GM18505 (cell line): Measurements from ENCODE around the gene ADAMTSL4.

Experiments used
- ATAC-seq: cut with Tn5 transposase; IDR thresholded peaks from one replicate; pipeline ENCODE4 v1.9.1; 2021; ENCODE audit not compliant: unreplicated experiment
- POLR2A ChIP-seq: IDR thresholded peaks from 4 replicates; pipeline ENCODE4 v1.6.1; 2011; ENCODE audit warnings: borderline replicate concordance; ENCODE audit not compliant: insufficient read depth, insufficient read length; ENCODE audit errors: extremely low read depth

ADAMTSL4 gene

DNA sequence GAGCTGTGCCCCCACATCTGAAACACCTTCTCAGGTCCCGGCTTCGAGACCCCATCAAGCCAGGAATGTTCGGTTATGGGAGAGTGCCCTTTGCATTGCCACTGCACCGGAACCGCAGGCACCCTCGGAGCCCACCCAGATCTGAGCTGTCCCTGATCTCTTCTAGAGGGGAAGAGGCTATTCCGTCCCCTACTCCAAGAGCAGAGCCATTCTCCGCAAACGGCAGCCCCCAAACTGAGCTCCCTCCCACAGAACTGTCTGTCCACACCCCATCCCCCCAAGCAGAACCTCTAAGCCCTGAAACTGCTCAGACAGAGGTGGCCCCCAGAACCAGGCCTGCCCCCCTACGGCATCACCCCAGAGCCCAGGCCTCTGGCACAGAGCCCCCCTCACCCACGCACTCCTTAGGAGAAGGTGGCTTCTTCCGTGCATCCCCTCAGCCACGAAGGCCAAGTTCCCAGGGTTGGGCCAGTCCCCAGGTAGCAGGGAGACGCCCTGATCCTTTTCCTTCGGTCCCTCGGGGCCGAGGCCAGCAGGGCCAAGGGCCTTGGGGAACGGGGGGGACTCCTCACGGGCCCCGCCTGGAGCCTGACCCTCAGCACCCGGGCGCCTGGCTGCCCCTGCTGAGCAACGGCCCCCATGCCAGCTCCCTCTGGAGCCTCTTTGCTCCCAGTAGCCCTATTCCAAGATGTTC, 4.3 kb downstream of the ADAMTSL4 start:
- TF ChIP-seq POLR2A: no peak
- ATAC-seq: no peak

DNA sequence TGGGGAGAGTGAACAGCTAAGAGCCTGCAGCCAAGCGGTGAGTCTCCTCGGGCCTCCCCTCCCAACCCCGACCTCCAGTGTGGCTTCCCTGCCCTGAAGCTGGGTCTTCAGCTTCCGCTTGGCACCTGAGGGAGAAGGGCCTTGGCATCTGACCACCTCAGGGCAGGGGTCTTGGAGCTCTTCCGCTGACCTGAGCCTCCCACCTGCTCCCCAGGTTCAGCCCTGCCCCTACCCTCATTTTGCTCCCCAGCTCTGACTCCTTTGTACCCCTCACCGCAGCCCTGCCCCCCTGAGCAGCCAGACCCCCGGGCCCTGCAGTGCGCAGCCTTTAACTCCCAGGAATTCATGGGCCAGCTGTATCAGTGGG, 4.9 kb downstream of the ADAMTSL4 start:
- no peak for ATAC-seq
- TF ChIP-seq POLR2A: no peak

DNA sequence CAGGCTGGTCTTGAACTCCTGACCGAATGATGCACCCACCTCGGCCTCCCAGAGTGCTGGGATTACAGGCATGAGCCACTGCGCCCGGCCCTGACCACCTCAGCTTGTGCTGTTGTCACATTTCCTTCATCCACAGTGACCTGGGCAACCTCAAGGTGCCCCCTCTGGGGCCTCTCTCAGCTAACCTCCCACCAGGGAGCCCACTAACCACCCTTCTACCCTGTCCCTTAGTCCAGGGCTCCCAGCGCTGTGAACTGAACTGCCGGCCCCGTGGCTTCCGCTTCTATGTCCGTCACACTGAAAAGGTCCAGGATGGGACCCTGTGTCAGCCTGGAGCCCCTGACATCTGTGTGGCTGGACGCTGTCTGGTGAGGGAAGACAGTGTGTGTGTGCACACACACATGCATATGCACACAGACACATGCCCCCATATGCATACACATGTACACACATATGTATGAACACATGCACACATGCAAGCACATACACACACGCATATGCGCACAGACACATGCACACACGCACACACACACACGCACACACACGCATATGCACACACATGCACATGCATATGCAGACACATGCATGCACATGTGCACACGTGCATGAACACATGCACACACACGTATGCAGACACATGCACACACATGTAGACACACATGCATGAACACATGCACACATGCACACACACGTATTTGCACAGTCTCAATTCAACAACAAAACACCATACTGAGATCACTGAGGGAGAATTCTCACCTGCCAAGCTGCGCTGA, 6.2 kb downstream of the ADAMTSL4 start:
- no peak for TF ChIP-seq POLR2A
- ATAC-seq: no peak

DNA sequence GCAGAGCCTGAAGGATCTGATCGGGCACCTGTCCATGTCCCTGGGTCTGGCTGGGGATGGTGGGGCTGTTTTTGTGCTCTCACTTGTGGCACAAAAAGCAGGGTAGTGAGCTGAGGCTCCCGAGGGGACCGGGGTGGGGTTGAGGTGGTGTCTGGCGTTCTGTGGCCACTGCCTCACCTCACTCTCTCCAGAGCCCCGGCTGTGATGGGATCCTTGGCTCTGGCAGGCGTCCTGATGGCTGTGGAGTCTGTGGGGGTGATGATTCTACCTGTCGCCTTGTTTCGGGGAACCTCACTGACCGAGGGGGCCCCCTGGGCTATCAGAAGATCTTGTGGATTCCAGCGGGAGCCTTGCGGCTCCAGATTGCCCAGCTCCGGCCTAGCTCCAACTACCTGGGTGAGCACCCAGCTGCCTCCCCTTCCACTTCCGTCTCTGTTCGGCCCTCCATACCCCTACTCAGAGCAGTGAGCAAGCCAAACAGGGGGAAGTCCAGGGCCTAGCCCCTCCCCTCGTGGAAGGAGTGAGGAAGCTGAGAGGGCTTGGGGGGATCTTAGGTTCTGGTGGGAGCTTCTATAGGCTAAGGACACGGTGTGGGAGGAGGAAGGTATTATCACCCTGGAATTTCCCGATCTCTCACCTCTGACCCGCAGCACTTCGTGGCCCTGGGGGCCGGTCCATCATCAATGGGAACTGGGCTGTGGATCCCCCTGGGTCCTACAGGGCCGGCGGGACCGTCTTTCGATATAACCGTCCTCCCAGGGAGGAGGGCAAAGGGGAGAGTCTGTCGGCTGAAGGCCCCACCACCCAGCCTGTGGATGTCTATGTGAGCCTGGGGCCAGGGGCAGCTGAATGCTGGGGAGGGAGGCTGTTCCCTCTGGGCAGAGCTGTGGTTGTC, 7.0 kb downstream of the ADAMTSL4 start:
- TF ChIP-seq POLR2A: no peak
- ATAC-seq: no peak

DNA sequence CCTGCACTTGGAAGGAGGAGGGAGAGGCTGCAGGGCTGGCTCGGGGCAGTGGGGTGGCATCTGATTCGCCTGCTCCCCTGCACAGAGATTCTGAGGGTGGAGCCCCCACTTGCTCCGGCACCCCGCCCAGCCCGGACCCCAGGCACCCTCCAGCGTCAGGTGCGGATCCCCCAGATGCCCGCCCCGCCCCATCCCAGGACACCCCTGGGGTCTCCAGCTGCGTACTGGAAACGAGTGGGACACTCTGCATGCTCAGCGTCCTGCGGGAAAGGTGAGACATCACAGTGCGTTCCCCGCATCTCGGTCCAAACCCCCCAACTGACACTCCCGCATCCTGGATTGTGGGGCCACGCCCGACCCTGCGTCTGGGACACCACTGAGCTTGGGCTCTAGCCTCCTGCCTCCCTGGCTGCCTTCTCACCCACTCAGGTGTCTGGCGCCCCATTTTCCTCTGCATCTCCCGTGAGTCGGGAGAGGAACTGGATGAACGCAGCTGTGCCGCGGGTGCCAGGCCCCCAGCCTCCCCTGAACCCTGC, 7.9 kb downstream of the ADAMTSL4 start:
- ATAC-seq: no peak
- no peak for TF ChIP-seq POLR2A

DNA sequence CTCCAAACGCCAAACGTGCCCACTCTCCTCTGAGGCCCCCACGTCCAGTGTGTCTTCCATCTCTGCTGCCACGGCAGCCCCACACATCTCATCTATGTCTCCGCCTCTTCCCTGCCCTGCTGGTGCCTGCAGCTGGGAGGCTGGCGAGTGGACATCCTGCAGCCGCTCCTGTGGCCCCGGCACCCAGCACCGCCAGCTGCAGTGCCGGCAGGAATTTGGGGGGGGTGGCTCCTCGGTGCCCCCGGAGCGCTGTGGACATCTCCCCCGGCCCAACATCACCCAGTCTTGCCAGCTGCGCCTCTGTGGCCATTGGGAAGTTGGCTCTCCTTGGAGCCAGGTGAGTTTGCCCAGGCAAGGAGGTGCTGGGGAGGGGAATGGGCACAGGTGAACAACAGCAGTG, 8.6 kb downstream of the ADAMTSL4 start:
- TF ChIP-seq POLR2A: no peak
- no peak for ATAC-seq

DNA sequence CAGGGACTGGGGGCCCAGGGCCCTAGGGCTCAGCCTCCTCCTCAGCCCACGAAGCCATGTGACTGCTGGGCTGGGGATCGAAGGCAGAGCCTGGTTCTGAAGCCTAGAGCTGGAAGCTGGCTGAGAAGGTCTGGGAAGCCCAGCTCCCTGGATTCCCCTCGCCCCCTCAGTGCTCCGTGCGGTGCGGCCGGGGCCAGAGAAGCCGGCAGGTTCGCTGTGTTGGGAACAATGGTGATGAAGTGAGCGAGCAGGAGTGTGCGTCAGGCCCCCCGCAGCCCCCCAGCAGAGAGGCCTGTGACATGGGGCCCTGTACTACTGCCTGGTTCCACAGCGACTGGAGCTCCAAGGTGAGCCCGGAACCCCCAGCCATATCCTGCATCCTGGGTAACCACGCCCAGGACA, 9.1 kb downstream of the ADAMTSL4 start:
- no peak for TF ChIP-seq POLR2A
- no peak for ATAC-seq

DNA sequence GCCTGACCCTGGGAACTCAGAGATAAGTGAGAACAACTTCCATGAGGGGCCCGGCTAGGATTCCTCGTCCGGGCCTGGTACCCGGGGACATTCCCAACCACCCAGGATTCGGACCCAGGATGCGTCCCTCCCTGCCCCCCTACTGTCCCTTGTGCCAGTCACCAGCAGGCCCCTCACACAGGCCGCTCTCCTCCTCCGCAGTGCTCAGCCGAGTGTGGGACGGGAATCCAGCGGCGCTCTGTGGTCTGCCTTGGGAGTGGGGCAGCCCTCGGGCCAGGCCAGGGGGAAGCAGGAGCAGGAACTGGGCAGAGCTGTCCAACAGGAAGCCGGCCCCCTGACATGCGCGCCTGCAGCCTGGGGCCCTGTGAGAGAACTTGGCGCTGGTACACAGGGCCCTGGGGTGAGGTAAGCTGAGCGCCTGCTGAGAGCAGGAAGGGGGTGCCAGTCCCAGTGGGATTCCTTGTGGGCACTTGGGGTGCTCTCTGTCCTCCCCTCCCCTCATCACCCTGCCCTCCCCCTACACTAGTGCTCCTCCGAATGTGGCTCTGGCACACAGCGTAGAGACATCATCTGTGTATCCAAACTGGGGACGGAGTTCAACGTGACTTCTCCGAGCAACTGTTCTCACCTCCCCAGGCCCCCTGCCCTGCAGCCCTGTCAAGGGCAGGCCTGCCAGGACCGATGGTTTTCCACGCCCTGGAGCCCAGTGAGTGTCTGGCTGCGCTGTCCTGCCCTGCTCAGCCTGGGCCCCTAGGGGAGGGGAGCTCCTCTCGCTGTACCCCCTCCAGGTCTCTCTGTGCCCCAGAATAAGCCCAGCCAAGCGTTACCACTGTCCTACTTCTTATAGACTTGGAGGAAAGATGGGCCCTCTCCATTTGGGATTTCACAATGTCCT, 9.8 kb downstream of the ADAMTSL4 start:
- TF ChIP-seq POLR2A: no peak
- ATAC-seq: no peak

DNA sequence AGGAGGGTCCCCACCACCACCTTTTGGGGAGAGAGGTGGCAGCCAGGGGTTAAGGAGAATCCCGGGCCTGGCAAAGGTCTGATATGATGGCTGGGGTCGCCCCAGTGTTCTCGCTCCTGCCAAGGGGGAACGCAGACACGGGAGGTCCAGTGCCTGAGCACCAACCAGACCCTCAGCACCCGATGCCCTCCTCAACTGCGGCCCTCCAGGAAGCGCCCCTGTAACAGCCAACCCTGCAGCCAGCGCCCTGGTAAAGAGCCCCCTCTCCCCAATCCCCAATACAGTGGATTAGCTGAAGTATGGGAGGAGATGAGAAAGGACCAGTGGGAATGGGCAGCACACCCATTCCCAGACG, 10.4 kb downstream of the ADAMTSL4 start:
- ATAC-seq: no peak
- TF ChIP-seq POLR2A: no peak

DNA sequence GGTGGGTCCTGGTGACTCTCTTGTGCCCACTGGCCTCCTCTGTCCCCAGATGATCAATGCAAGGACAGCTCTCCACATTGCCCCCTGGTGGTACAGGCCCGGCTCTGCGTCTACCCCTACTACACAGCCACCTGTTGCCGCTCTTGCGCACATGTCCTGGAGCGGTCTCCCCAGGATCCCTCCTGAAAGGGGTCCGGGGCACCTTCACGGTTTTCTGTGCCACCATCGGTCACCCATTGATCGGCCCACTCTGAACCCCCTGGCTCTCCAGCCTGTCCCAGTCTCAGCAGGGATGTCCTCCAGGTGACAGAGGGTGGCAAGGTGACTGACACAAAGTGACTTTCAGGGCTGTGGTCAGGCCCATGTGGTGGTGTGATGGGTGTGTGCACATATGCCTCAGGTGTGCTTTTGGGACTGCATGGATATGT, 10.8 kb downstream of the ADAMTSL4 start:
- no peak for ATAC-seq
- no peak for TF ChIP-seq POLR2A

DNA sequence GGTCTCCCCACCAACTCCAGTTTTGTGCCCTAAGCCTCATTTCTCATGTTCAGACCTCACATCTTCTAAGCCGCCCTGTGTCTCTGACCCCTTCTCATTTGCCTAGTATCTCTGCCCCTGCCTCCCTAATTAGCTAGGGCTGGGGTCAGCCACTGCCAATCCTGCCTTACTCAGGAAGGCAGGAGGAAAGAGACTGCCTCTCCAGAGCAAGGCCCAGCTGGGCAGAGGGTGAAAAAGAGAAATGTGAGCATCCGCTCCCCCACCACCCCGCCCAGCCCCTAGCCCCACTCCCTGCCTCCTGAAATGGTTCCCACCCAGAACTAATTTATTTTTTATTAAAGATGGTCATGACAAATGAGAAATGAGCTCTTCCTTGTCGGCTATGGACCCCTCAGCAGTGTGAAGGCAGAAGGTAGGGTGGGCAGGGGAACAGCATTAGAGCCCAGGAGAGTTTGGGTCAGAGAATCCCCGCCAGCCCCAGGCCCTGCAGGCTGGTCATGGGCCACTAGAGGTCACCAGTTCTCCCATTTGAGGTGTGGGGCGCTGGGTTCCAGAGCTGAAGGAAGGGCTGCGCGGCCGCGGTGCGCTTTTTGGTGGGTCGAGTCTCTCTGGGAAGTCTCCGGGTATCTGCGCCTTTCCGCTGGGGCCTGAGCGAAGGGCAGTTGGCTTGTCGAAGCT, 11.5 kb downstream of the ADAMTSL4 start:
- TF ChIP-seq POLR2A: no peak
- ATAC-seq: no peak

DNA sequence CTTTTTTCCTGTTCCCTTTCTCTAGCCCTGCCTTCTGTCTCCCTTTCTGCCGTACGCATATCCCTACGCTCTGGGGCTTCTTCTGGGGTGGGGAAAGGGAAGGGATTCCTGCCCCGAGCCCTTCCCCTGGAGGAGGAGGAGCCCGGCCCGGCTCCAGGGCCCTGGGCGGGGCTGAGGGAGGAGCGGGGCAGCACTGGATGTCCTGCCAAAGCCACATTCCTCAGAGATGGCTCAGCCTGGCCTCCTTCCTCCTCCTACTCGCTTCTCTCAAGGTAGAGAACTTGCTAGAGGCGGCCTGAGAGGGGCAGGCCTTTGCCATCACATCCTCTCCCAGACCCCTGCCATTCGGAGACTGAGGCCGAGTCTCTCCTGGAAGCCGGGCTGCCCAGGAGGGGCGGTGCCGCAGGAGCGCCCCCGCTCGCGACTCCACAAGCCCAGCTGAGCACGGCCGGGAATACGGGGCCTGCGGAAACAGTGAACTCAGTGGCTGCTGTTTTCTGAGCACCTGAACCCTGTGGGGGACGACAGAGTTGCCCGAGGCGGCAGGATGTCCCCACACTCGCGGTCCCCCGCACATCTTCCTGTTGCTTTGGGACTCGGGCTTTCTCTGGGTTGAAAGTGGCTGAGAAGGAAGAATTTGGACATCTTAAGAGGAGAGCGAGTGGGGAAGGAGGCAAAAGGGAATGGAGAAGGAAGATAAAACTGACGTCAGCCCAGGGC, 12.2 kb downstream of the ADAMTSL4 start:
- ATAC-seq: no peak
- peak; percentile 47 for TF ChIP-seq POLR2A

DNA sequence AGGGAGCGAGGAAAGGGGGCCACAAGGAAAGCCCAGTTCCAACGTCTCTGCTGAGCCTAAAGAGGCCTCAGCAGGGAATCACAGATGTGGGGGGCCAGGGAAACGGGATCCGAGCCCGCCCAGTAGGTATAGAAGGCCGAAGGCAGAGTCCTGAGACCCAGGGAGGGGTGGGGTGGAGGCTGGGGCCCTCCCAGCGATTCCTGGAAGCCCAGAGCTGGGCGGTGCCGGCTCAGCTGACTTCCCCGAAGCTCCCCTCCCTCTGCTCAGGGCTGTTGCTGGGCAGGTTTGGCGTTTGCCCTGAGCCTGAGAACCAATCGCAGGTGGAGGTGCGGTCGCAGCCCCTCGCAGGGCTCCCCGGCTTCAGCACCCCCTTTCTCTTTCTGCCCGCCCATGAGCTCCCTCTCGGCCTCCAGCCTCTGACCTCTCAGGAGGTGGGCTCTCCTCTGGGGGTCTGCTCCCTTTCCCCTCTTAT, 12.8 kb downstream of the ADAMTSL4 start:
- TF ChIP-seq POLR2A: peak; percentile 84
- ATAC-seq: peak; percentile 34
